H9 (cell line): ENCODE measurements around the gene SMDT1. TPM values are rescaled to one million over a fixed set of nuclear protein-coding genes. Genes with fewer than 3 reads are reported as not detected.
"Not testable (repeated sequence)": the region's sequence is repeated elsewhere in the genome, so short reads cannot be mapped to it uniquely, and the experiment has no call there.

Source experiments
- DNase-seq: peaks from one replicate; pipeline ENCODE4 v3.0.0-alpha.2; 2017
- H2AFZ ChIP-seq: one replicate; pipeline ENCODE4 v1.6.1; 2013; ENCODE audit warnings: mild to moderate bottlenecking, low read length, control low read depth, moderate library complexity
- H2AK5ac ChIP-seq: 2 replicates; pipeline ENCODE4 v1.6.1; 2013; ENCODE audit warnings: low read length, control low read depth, mixed read lengths; ENCODE audit not compliant: insufficient read length
- H2BK120ac ChIP-seq: one replicate; pipeline ENCODE4 v1.6.1; 2013; ENCODE audit warnings: low read depth, mild to moderate bottlenecking, low read length, control low read depth, inconsistent platforms; ENCODE audit not compliant: poor library complexity, severe bottlenecking
- H2BK12ac ChIP-seq: 2 replicates; pipeline ENCODE4 v1.6.1; 2013; ENCODE audit warnings: low read length, control low read depth, mixed read lengths, low read depth; ENCODE audit not compliant: insufficient read length
- H2BK15ac ChIP-seq: 2 replicates; pipeline ENCODE4 v1.6.1; 2013; ENCODE audit warnings: low read depth, low read length, control low read depth
- H2BK20ac ChIP-seq: one replicate; pipeline ENCODE4 v1.6.1; 2013; ENCODE audit warnings: low read depth, mild to moderate bottlenecking, low read length, control low read depth, inconsistent platforms; ENCODE audit not compliant: poor library complexity, severe bottlenecking
- H2BK5ac ChIP-seq: 2 replicates; pipeline ENCODE4 v1.6.1; 2013; ENCODE audit warnings: low read length, control low read depth, mixed read lengths; ENCODE audit not compliant: insufficient read length
- H3K14ac ChIP-seq: 2 replicates; pipeline ENCODE4 v1.6.1; 2013; ENCODE audit warnings: low read length, control low read depth; ENCODE audit not compliant: insufficient read depth
- H3K18ac ChIP-seq: 2 replicates; pipeline ENCODE4 v1.6.1; 2013; ENCODE audit warnings: low read depth, mild to moderate bottlenecking, mixed read lengths, low read length, control low read depth; ENCODE audit not compliant: insufficient read length
- H3K23ac ChIP-seq: 2 replicates; pipeline ENCODE4 v1.6.1; 2013; ENCODE audit warnings: low read length, control low read depth, mixed read lengths, low read depth; ENCODE audit not compliant: insufficient read length
- H3K23me2 ChIP-seq: 2 replicates; pipeline ENCODE4 v1.6.1; 2013; ENCODE audit warnings: low read depth, mild to moderate bottlenecking, mixed read lengths, low read length, control low read depth; ENCODE audit not compliant: insufficient read length, poor library complexity, severe bottlenecking
- H3K27ac ChIP-seq: 2 replicates; pipeline ENCODE4 v1.5.1; 2013; ENCODE audit warnings: low read length, control low read depth, mixed read lengths, low read depth; ENCODE audit not compliant: insufficient read length
- H3K27me3 ChIP-seq: 2 replicates; pipeline ENCODE4 v1.6.1; 2013; ENCODE audit warnings: low read length, control low read depth, inconsistent platforms; ENCODE audit not compliant: insufficient read depth
- H3K4ac ChIP-seq: 2 replicates; pipeline ENCODE4 v1.6.1; 2013; ENCODE audit warnings: low read depth, mild to moderate bottlenecking, control low read depth, inconsistent platforms, low read length, moderate library complexity
- H3K4me1 ChIP-seq: 2 replicates; pipeline ENCODE4 v1.6.1; 2013; ENCODE audit warnings: low read length, control low read depth, inconsistent platforms; ENCODE audit not compliant: insufficient read depth
- H3K4me2 ChIP-seq: 2 replicates; pipeline ENCODE4 v1.6.1; 2013; ENCODE audit warnings: low read length, control low read depth, mixed read lengths; ENCODE audit not compliant: insufficient read length, insufficient read depth
- H3K56ac ChIP-seq: 2 replicates; pipeline ENCODE4 v1.6.1; 2013; ENCODE audit warnings: low read depth, mild to moderate bottlenecking, mixed read lengths, low read length, control low read depth; ENCODE audit not compliant: insufficient read length
- H3K79me1 ChIP-seq: 2 replicates; pipeline ENCODE4 v1.6.1; 2013; ENCODE audit warnings: low read depth, mild to moderate bottlenecking, moderate library complexity, low read length, control low read depth, inconsistent platforms; ENCODE audit not compliant: insufficient read depth, poor library complexity, severe bottlenecking
- H3K79me2 ChIP-seq: 2 replicates; pipeline ENCODE4 v1.6.1; 2013; ENCODE audit warnings: low read length, control low read depth, inconsistent platforms; ENCODE audit not compliant: insufficient read depth
- H3K9ac ChIP-seq: 2 replicates; pipeline ENCODE4 v1.6.1; 2013; ENCODE audit warnings: low read length, control low read depth, mixed read lengths; ENCODE audit not compliant: insufficient read length; ENCODE audit errors: extremely low read depth
- H3K9me3 ChIP-seq: one replicate; pipeline ENCODE4 v1.6.1; 2013; ENCODE audit warnings: low read depth, low read length, inconsistent platforms; ENCODE audit not compliant: control insufficient read depth
- H3T11ph ChIP-seq: one replicate; pipeline ENCODE4 v1.6.1; 2013; ENCODE audit warnings: mild to moderate bottlenecking, low read length, control low read depth, inconsistent platforms
- H4K20me1 ChIP-seq: one replicate; pipeline ENCODE4 v1.6.1; 2013; ENCODE audit not compliant: control insufficient read depth, insufficient read length, insufficient read depth
- H4K5ac ChIP-seq: 2 replicates; pipeline ENCODE4 v1.6.1; 2013; ENCODE audit warnings: low read depth, mild to moderate bottlenecking, mixed read lengths, low read length, control low read depth; ENCODE audit not compliant: insufficient read length
- H4K8ac ChIP-seq: replicated peaks from 2 replicates; pipeline ENCODE4 v1.6.1; 2013; ENCODE audit warnings: low read length, control low read depth, mixed read lengths, low read depth; ENCODE audit not compliant: insufficient read length
- H4K91ac ChIP-seq: 2 replicates; pipeline ENCODE4 v1.6.1; 2013; ENCODE audit warnings: low read depth, mild to moderate bottlenecking, moderate library complexity, mixed read lengths, low read length, control low read depth; ENCODE audit not compliant: insufficient read length
- H3K27ac Mint-ChIP-seq, 3 experiments: 2 replicates in 2 of 3; 3 replicates in 1 of 3; pipeline ENCODE4 v1.8.0; 2020 to 2021; ENCODE audit warnings: mixed read lengths in 3 of 3, mild to moderate bottlenecking in 1 of 3, moderate library complexity in 1 of 3
- H3K27me3 Mint-ChIP-seq: 2 replicates; pipeline ENCODE4 v1.8.0; 2021; ENCODE audit warnings: low read depth, mild to moderate bottlenecking, moderate library complexity, mixed read lengths
- H3K36me3 Mint-ChIP-seq, 3 experiments: 2 replicates in 2 of 3; 3 replicates in 1 of 3; pipeline ENCODE4 v1.8.0; 2020 to 2021; ENCODE audit warnings: low read depth in 3 of 3, mixed read lengths in 3 of 3; ENCODE audit not compliant: insufficient read depth in 1 of 3
- H3K4me1 Mint-ChIP-seq, 2 experiments: 2 replicates each; pipeline ENCODE4 v1.8.0; 2020; ENCODE audit warnings: mixed read lengths in 2 of 2
- H3K4me3 Mint-ChIP-seq, 2 experiments: 2 replicates in 1 of 2; 3 replicates in 1 of 2; pipeline ENCODE4 v1.8.0; 2020 to 2021; ENCODE audit warnings: mild to moderate bottlenecking in 2 of 2, mixed read lengths in 2 of 2, moderate library complexity in 1 of 2
- H3K9me3 Mint-ChIP-seq, 2 experiments: 2 replicates in 1 of 2; 3 replicates in 1 of 2; pipeline ENCODE4 v1.8.0; 2020; ENCODE audit warnings: mild to moderate bottlenecking in 2 of 2, mixed read lengths in 2 of 2, moderate library complexity in 1 of 2
- WGBS: extraction: QIAGEN DNeasy Blood & Tissue Kit; methylation state at CpG from one replicate; pipeline ENCODE4 v1.1.7; 2013; ENCODE audit warnings: missing lambda C conversion rate, low lambda C conversion rate, mixed read lengths; ENCODE audit not compliant: insufficient read length; ENCODE audit errors: extremely low coverage; 5-methylcytosine and 5-hydroxymethylcytosine counted together
- total RNA-seq: library from RNA; stranded (reverse); gene quantifications from 2 replicates; pipeline ENCODE4 v1.2.1, GENCODE V29; 2021
- TF ChIP-seq, protein P1 (sequence below): fragments of 200-600 bp; sonication (generic); conservative IDR thresholded peaks from 3 replicates; pipeline ENCODE4 v1.8.0; 2021; ENCODE audit warnings: antibody characterized with exemption, mild to moderate bottlenecking

Gene SMDT1
- total RNA-seq, 1 experiment from 2014 or later: 45.0 TPM

DNA sequence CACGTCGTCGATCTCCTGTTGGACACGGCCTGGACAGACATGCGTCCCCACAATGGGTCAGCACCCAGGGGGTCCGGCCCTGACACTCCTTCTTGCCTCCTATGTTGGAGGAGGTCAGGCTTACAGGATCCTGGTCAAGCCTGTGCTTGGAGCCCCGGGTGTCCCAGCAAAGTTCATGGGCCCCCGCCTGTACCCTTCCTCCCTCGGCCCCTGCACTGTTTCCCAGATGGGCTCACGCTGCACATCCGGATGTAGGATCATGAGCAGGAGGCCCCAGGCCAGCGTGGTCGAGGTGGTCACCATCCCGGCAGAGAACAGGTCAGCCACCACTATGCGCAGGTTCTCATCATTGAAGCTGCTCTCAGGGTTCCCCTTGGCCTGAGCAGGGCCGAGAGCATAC lies 48.1 kb downstream of the SMDT1 start:
- no peak overlapping the region for H3K18ac ChIP-seq

DNA sequence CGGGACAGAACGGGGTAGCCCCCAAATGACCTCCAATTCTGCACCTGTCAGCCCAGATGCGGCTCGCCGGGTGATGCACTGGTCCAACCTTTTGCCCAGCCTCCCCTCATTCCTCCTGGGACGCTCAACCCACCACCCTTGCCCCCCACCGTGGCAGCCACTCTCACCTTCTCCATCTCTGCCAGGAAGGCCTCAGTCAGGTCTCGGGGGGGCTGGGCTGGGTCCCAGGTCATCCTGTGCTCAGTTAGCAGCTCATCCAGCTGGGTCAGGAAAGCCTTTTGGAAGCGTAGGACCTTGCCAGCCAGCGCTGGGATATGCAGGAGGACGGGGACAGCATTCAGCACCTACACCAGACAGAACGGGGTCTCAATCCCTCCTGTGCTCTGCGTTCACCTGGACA lies 48.5 kb downstream of the SMDT1 start:
- WGBS: no CpG with 5 or more reads among the region's 13 CpGs

More for the DNA sequence above, 48.1 kb downstream of the SMDT1 start:
- Histone ChIP-seq H4K20me1 (no peaks in the 10 kb centered on the region), H3K27me3 (no peaks in the 10 kb centered on the region), H2BK120ac (no peak overlapping the region), H3K4me2 (no peak overlapping the region), H3K56ac (no peak overlapping the region), H3K79me2 (no peaks in the 10 kb centered on the region), H3K14ac (no peak overlapping the region), H2BK20ac (no peak overlapping the region), H3K23ac (no peak overlapping the region), H3K27ac (no peak overlapping the region), H3K4me1 (no peaks in the 10 kb centered on the region), H2BK15ac (no peak overlapping the region), H3K23me2 (no peaks in the 10 kb centered on the region), H2BK5ac (no peak overlapping the region), H3T11ph (no peak overlapping the region), H3K9me3 (no peaks in the 10 kb centered on the region), H3K4ac (no peak overlapping the region), H2BK12ac (no peak overlapping the region), H3K79me1 (no peaks in the 10 kb centered on the region), H3K9ac (no peak overlapping the region), H4K91ac (no peak overlapping the region), H4K8ac (no peak overlapping the region), H2AK5ac (no peak overlapping the region), H2AFZ (no peak overlapping the region), H4K5ac (no peak overlapping the region)
- Mint-ChIP-seq H3K36me3 (peaks cover 0 to 3% (median 3%) of the 10 kb centered on the region in 3 experiments; a peak in 4 of 7 replicates), H3K4me1 (0 out of 4 replicates have a peak, but pooled peaks cover 0 to 5% of the 10 kb centered on the region in 2 experiments), H3K9me3 (peaks cover 2 to 3% of the 10 kb centered on the region in 2 experiments; a peak in 2 of 5 replicates), H3K27ac (no peak overlapping the region), H3K27me3 (peaks cover 19% of the 10 kb centered on the region), H3K4me3 (no peak overlapping the region)
- DNase-seq: no peak
- TF ChIP-seq, protein P1, sequence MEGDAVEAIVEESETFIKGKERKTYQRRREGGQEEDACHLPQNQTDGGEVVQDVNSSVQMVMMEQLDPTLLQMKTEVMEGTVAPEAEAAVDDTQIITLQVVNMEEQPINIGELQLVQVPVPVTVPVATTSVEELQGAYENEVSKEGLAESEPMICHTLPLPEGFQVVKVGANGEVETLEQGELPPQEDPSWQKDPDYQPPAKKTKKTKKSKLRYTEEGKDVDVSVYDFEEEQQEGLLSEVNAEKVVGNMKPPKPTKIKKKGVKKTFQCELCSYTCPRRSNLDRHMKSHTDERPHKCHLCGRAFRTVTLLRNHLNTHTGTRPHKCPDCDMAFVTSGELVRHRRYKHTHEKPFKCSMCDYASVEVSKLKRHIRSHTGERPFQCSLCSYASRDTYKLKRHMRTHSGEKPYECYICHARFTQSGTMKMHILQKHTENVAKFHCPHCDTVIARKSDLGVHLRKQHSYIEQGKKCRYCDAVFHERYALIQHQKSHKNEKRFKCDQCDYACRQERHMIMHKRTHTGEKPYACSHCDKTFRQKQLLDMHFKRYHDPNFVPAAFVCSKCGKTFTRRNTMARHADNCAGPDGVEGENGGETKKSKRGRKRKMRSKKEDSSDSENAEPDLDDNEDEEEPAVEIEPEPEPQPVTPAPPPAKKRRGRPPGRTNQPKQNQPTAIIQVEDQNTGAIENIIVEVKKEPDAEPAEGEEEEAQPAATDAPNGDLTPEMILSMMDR: no peak
- WGBS: no CpG with 5 or more reads among the region's 16 CpGs

More for the DNA sequence above, 48.5 kb downstream of the SMDT1 start:
- not testable (repeated sequence) for H3K4me1 ChIP-seq, H2AK5ac ChIP-seq, H2AFZ ChIP-seq, H3K27ac ChIP-seq, H2BK20ac ChIP-seq, H3K36me3 Mint-ChIP-seq, H2BK5ac ChIP-seq, H3T11ph ChIP-seq, H3K79me2 ChIP-seq, H2BK15ac ChIP-seq, H3K18ac ChIP-seq, H3K14ac ChIP-seq, H3K4me1 Mint-ChIP-seq, H3K4me3 Mint-ChIP-seq, H4K91ac ChIP-seq, H3K23ac ChIP-seq, H2BK120ac ChIP-seq, DNase-seq, H4K20me1 ChIP-seq, H4K8ac ChIP-seq, H3K79me1 ChIP-seq, H3K27me3 ChIP-seq, H3K9me3 ChIP-seq, H3K27ac Mint-ChIP-seq, H3K9ac ChIP-seq, H2BK12ac ChIP-seq, H4K5ac ChIP-seq, H3K4ac ChIP-seq, H3K9me3 Mint-ChIP-seq, H3K56ac ChIP-seq, H3K23me2 ChIP-seq, H3K4me2 ChIP-seq
- H3K27me3 Mint-ChIP-seq: peaks cover 23% of the 10 kb centered on the region
